ENCODE measurements around the gene ZNF385B.
"Not testable (repeated sequence)": the region's sequence is repeated elsewhere in the genome, so short reads cannot be mapped to it uniquely, and the experiment has no call there.

Gene ZNF385B

GRCh38 chr2:179671043-179671981 lies 190.1 kb downstream of the ZNF385B start:
- no peak for DNase-seq

- DNase-seq, result no peak
Measured at GRCh38 chr2:179669196-179669595, 192.2 kb downstream of the ZNF385B start.

- DNase-seq, result no peak
Measured at GRCh38 chr2:179664972-179665812, 196.2 kb downstream of the ZNF385B start.

GRCh38 chr2:179661986-179662385 lies 199.4 kb downstream of the ZNF385B start:
- no peak for DNase-seq

GRCh38 chr2:179657068-179657595 lies 204.3 kb downstream of the ZNF385B start:
- no peak for DNase-seq

- DNase-seq, result no peak
Measured at GRCh38 chr2:179655627-179656026, 205.8 kb downstream of the ZNF385B start.

- DNase-seq, result no peak
Measured at GRCh38 chr2:179654806-179655205, 206.6 kb downstream of the ZNF385B start.

GRCh38 chr2:179652296-179652695 lies 209.1 kb downstream of the ZNF385B start:
- no peak for DNase-seq

GRCh38 chr2:179650420-179650819 lies 211.0 kb downstream of the ZNF385B start:
- no peak for DNase-seq

GRCh38 chr2:179646862-179647587 lies 214.4 kb downstream of the ZNF385B start:
- DNase-seq, result no peak

GRCh38 chr2:179646173-179646769 lies 215.1 kb downstream of the ZNF385B start:
- DNase-seq, result no peak

- no peak for DNase-seq
Measured at GRCh38 chr2:179645047-179645446, 216.4 kb downstream of the ZNF385B start.

- no peak for DNase-seq
Measured at GRCh38 chr2:179642462-179642861, 218.9 kb downstream of the ZNF385B start.

GRCh38 chr2:179636995-179637394 lies 224.4 kb downstream of the ZNF385B start:
- no peak for DNase-seq

GRCh38 chr2:179636100-179636980 lies 225.1 kb downstream of the ZNF385B start:
- DNase-seq, result no peak

- DNase-seq, result not testable (repeated sequence)
Measured at GRCh38 chr2:179631769-179632385, 229.5 kb downstream of the ZNF385B start.

- DNase-seq, result not testable (repeated sequence)
Measured at GRCh38 chr2:179629776-179630175, 231.6 kb downstream of the ZNF385B start.

GRCh38 chr2:179626261-179626660 lies 235.2 kb downstream of the ZNF385B start:
- DNase-seq, result no peak

GRCh38 chr2:179622635-179623300 lies 238.6 kb downstream of the ZNF385B start:
- no peak for DNase-seq

GRCh38 chr2:179622112-179622511 lies 239.3 kb downstream of the ZNF385B start:
- no peak for DNase-seq

All from left hindlimb (tissue), 1 donor.